ENCODE results near the gene RASL10B.

The RASL10B gene

DNA sequence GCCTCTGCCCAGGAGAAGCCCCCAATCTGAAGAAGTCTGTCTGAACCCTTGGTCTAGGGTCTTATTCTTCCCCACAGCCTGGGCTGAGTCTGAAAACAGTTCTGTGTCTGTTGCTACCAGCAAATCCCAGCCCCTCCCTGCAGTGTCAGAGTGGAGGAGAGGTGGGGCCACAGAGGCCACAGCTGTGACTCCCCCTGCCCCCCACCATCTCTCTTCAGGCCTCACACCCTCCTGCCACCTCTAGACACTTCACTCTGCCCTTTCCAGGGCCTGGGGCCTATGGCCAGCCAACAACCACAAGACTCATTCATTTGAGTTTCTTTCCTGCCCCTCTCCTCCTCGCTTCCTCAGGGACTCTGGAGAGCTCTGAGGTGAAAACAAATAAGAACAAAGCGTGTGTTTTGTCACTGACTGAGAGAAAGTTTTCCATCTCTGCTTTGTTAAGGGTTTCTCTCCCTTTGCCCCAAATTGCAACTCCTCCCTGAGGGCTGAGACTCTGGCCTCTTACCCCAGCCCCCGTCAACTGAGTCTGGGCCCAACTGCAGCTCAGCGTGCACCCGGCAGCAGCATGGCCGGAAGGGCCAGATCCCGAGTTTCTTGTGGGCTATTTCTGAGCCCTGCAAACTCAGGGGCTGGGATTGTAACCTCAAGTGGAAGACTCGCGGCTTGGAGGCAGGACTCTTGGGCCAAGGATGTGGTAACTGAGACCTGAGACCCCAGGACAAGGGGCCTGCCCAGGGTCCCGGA lies 42.4 kb downstream of the RASL10B start:
- Histone ChIP-seq H3K4me1 (ENCODE audit: insufficient read depth, low read length) (peaks cover 10% of the 10 kb centered on the region; the same call in 1 of the 2 replicates), H3K36me3 (ENCODE audit: insufficient read depth, low read length) (no peaks in the 10 kb centered on the region), H3K9me3 (ENCODE audit: control insufficient read depth, insufficient read depth, low read length) (no peaks in the 10 kb centered on the region), H3K9ac (ENCODE audit: low read depth, low read length) (no peak overlapping the region)

DNA sequence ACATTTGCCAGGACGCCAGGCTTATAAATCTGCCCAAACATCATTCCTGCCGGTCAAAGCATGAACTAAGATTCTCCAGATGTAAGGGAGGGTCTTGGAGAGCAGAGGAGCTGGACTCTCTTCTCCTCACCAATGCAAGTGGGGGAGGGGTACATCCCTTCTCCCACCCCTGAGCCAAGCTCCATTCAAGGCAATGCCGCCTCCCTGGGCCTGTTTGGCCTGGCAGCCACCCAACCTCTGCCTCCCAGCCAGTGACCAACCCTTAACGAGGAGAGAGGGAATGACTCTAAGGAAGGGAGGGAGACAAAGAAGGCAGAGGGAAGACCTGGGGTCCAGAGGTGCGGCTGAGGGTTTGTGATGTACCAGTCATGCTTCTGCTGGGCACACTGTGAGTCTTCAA lies 43.1 kb downstream of the RASL10B start:
- Histone ChIP-seq H3K9me3 (ENCODE audit: control insufficient read depth, insufficient read depth, low read length) (no peaks in the 10 kb centered on the region), H3K9ac (ENCODE audit: low read depth, low read length) (no peak overlapping the region), H3K36me3 (ENCODE audit: insufficient read depth, low read length) (no peaks in the 10 kb centered on the region), H3K4me1 (ENCODE audit: insufficient read depth, low read length) (peaks cover 10% of the 10 kb centered on the region; the same call in 1 of the 2 replicates)

DNA sequence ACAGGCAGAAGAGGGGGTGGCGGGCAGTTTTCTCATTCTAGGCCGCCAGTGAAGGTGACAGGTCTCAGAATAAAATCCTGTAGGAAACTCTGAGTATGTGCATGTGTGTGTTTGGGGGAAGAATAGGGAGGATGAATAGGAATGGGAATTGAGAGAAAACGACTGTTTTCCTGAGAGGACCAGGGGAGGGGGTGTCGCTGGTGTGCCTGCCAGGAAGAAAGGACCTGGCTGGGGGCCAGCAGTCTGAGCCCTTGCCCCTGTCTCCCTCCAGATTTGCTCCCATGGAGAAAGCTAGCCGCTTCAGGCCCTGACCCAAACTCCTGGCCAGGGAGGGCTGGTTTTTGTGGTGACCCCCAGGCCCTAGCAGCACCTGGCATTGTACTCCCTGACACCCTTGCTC lies 43.6 kb downstream of the RASL10B start:
- no peak overlapping the region for H3K9ac ChIP-seq (ENCODE audit: low read depth, low read length)
- H3K9me3 ChIP-seq (ENCODE audit: control insufficient read depth, insufficient read depth, low read length), result no peaks in the 10 kb centered on the region
- no peaks in the 10 kb centered on the region for H3K36me3 ChIP-seq (ENCODE audit: insufficient read depth, low read length)
- peaks cover 10% of the 10 kb centered on the region; the same call in 1 of the 2 replicates for H3K4me1 ChIP-seq (ENCODE audit: insufficient read depth, low read length)

DNA sequence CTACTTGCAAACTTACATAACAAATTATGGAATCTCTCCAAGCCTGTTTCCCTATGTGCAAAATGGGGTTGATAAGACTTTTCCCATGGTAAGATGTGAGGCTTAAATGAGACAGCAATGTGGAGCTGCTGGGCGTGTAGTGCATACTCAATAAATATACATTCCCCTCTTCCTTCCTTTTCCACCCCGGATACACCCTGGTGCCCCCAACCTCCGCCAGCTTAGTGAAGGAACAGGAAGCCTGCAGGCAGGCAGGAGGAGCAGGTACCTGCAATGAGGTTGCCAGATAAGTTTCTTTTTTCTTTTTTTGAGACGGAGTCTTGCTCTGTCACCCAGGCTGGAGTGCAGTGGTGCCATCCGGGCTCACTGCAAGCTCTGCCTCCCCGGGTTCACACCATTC lies 44.1 kb downstream of the RASL10B start:
- Histone ChIP-seq H3K36me3 (ENCODE audit: insufficient read depth, low read length) (no peaks in the 10 kb centered on the region), H3K9me3 (ENCODE audit: control insufficient read depth, insufficient read depth, low read length) (no peaks in the 10 kb centered on the region), H3K4me1 (ENCODE audit: insufficient read depth, low read length) (peaks cover 10% of the 10 kb centered on the region; the same call in 1 of the 2 replicates), H3K9ac (ENCODE audit: low read depth, low read length) (no peak overlapping the region)

DNA sequence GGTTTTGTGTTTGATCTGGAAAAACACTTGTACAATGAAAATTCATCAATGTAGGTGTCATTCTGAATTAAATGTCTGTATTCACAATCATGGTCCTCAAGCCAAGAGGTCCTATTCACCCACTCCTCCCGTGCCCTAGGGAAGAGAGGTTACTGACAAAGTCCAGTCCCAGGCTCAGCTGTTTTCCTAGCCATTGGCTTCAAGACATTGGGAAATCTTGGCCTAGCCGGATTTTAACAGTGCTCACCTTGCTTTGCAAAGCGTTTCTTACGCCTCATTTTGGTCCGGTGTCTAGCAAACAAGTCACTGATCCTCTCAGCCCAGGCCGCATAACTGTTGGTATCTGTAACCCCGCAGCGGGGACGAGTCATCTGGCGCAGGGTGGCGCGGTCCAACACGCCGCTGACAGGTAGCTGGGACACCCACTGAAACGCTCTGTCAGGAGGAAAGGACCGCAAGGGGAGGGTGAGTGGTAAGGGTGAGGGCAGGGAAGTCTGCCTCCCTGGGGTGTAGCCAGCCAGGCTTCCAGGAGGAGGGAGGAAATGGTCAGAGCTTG lies 47.3 kb downstream of the RASL10B start:
- no peaks in the 10 kb centered on the region for H3K36me3 ChIP-seq (ENCODE audit: insufficient read depth, low read length)
- H3K9ac ChIP-seq (ENCODE audit: low read depth, low read length), result no peak overlapping the region
- no peaks in the 10 kb centered on the region for H3K9me3 ChIP-seq (ENCODE audit: control insufficient read depth, insufficient read depth, low read length)
- H3K4me1 ChIP-seq (ENCODE audit: insufficient read depth, low read length), result peaks cover 12% of the 10 kb centered on the region; the same call in 1 of the 2 replicates

DNA sequence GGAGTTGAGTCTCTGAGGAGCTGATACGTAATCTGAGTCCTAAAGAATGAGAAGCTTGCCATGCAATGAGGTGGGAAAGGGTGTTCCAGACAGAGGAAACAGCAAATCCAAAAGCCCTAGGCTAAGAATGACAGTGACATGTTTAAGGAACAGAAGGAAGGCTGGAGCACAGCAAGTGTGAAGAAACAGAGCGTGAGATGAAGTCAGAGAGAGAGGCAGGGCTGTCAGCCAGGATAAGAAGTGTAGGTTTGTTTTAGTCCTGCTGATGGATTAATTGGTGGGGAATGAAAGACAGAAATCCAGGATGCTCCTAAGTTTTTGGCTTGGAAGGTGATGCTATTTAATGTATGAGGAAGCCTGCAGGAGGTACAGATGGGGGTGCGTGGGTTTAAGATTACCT lies 49.5 kb downstream of the RASL10B start:
- Histone ChIP-seq H3K9ac (ENCODE audit: low read depth, low read length) (no peak overlapping the region), H3K36me3 (ENCODE audit: insufficient read depth, low read length) (no peaks in the 10 kb centered on the region), H3K4me1 (ENCODE audit: insufficient read depth, low read length) (0 out of 2 replicates have a peak, but pooled peaks cover 2% of the 10 kb centered on the region), H3K9me3 (ENCODE audit: control insufficient read depth, insufficient read depth, low read length) (no peaks in the 10 kb centered on the region)

DNA sequence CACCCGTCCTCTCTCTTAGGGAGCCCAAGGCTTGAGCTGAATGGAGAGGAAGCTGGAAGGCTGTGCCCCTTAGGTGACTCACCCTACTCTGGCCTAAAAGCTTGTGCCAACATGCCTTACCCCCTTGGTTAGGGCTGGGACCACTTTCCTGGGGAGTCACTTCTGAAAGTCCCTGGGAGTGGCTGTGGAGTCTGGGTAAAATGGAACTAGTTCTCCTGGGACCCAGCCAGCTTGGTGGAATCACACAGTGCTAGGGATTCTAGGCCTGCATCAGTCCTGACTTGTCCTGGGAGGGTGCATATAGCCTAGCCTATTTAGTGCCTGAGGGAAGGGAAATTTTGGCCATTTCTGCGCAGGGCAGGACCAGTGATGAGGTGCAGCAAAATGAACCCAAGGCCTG lies 53.5 kb downstream of the RASL10B start:
- Histone ChIP-seq H3K4me1 (ENCODE audit: insufficient read depth, low read length) (peaks cover 2% of the 10 kb centered on the region; the same call in 1 of the 2 replicates), H3K9ac (ENCODE audit: low read depth, low read length) (no peak overlapping the region), H3K9me3 (ENCODE audit: control insufficient read depth, insufficient read depth, low read length) (no peaks in the 10 kb centered on the region), H3K36me3 (ENCODE audit: insufficient read depth, low read length) (no peaks in the 10 kb centered on the region)

DNA sequence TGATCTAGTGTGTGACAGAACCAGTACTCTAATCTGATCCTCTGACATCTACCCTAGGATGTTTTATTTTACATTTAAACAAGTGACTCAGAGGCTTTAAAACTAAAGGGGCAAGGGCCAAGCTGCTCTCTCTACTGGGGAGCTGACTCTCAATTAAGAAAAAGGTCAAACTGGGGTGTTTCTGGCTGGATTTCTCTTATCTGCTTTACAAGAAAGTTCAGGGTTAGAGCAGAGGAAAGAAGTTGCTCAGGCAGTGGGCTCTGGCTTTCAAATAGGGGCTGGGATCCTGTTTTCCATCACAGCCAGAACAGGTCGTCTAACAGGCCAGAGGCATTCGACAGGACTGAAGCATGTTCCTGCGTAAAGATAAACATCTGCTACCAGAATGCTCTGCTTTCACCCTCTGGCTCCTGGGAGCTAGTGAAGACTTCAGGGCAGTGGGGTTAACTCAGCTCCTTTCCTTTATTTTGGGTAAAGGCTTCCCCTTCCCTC lies 55.5 kb downstream of the RASL10B start:
- Histone ChIP-seq H3K4me1 (ENCODE audit: insufficient read depth, low read length) (peaks cover 2% of the 10 kb centered on the region; the same call in 1 of the 2 replicates), H3K36me3 (ENCODE audit: insufficient read depth, low read length) (no peaks in the 10 kb centered on the region), H3K9ac (ENCODE audit: low read depth, low read length) (no peak overlapping the region), H3K9me3 (ENCODE audit: control insufficient read depth, insufficient read depth, low read length) (no peaks in the 10 kb centered on the region)

DNA sequence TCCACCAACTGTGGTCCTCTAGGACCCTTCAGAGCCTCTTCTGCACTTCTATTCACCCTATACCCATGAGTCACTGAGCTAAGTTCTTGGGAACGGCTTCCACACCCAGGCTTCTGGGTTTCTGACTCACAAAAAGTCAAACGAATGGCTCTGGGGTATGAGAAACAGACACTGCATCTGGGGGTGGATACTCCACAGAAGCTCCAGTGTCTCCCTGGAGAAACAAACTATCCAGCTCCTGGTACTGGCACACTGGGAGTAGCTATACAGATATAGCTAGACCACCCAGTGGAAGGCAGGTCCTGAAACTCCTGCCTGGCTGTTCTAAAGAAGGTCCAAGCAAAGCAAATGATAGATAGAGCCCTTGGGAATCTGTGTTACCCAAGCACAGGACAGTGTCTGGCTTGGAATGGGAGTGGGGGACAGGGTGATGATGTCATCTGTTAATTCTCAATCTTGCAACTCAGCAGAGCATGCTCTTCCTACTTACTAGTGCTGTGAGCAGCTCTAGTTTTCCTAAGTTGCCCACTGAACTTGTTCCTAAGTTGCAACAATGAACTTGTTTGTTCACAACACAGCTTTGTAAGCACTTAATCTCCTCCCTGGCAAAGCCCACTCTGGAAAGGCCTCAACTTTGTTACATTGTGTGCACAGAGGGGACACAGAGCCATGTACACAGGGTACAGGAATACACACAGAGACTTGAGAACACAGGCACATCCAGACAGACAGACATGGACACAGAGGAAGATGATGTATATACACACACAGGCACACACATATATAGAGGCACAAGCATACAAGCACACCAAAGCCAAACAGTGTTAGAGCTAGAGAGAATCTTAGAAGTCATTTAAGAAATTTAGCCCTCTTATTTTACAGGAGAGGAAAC lies 57.3 kb downstream of the RASL10B start:
- H3K36me3 ChIP-seq (ENCODE audit: insufficient read depth, low read length), result no peaks in the 10 kb centered on the region
- H3K9ac ChIP-seq (ENCODE audit: low read depth, low read length), result no peak overlapping the region
- peaks cover 3% of the 10 kb centered on the region; the same call in 1 of the 2 replicates for H3K4me1 ChIP-seq (ENCODE audit: insufficient read depth, low read length)
- no peaks in the 10 kb centered on the region for H3K9me3 ChIP-seq (ENCODE audit: control insufficient read depth, insufficient read depth, low read length)

DNA sequence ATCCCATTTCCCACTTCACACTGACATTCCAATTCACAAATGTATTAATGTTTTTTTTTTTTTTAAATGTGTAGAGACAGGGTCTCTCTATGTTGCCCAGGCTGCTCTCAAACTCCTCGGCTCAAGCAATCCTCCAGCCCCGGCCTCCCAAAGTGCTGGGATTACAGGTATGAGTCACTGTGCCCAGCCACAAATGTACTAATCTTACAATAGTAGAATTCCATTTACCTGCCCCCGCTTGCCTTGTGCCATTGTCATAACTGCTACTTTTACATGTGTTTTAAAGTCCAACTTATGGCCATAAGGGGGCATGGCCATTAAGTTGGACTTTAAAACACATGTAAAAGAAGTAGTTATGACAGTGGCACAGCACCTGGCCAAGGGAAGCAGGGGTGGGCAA lies 59.4 kb downstream of the RASL10B start:
- Histone ChIP-seq H3K4me1 (ENCODE audit: insufficient read depth, low read length) (peaks cover 3% of the 10 kb centered on the region; the same call in 1 of the 2 replicates), H3K9ac (ENCODE audit: low read depth, low read length) (no peak overlapping the region), H3K36me3 (ENCODE audit: insufficient read depth, low read length) (no peaks in the 10 kb centered on the region), H3K9me3 (ENCODE audit: control insufficient read depth, insufficient read depth, low read length) (no peaks in the 10 kb centered on the region)

DNA sequence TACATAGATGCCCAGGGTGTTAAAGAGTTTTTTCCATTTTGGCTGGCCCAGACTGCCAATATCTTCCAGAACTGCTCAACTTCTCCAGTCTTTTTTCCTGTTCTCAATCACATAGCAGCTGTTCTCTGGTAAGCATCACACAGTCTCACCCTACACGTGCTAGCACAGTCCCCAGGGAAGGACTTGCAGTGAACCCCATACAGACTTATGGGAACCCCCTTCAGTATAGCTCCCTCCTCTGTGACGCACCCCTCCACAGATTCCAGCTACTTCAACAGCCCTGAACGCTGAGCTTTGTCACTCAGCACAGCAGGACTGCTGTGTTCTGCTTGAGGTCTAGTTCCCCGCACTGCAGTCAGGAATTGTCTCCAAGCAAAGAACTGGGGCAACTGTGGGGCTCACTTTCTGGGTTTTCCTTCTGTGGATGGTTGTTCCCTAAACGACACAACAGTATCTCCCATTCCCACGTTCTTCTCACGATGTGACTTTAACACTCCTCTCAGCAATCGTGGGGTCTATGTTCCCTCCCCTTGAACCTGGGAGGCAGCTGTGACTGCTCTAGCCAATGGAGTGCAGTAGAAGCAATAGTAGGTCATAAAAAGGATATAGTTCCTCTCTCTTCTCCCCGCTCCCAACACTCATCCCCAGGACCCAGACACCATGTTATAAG lies 60.4 kb downstream of the RASL10B start:
- Histone ChIP-seq H3K9me3 (ENCODE audit: control insufficient read depth, insufficient read depth, low read length) (no peaks in the 10 kb centered on the region), H3K9ac (ENCODE audit: low read depth, low read length) (no peak overlapping the region), H3K36me3 (ENCODE audit: insufficient read depth, low read length) (no peaks in the 10 kb centered on the region), H3K4me1 (ENCODE audit: insufficient read depth, low read length) (peaks cover 3% of the 10 kb centered on the region; the same call in 1 of the 2 replicates)

Data from ES-I3 (cell line).